NCI-H510A (cell line): Measurements from ENCODE around the gene TMEM201.

Source experiments
- DNase-seq: peaks from one replicate; lab custom pipeline; 2025; lab: John Stamatoyannopoulos, UW

TMEM201 gene

GRCh38 chr1:9577423-9577822 lies 11.3 kb upstream of the TMEM201 start:
- no peak for DNase-seq

DNA sequence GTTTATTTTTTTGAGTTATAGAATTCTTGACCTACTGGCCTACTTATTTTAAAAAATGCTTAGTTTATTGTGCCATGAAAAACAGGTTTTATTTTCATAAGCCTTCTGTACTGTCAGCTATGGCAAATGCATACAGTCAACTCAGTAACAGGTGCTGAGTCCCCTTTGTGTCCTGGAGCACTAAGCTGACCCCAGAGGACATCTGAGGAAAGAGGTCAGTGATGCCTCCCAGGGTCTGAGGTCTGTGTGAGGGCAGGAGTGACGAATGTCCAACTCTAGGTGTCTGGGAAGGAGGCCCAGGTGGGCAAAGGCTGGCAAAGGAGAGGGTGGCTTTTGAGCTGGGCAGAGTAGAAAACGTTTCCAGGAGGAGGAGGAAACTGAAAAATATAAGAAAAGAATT lies 7.8 kb upstream of the TMEM201 start:
- DNase-seq: no peak

GRCh38 chr1:9586147-9586766 lies 2.5 kb upstream of the TMEM201 start:
- no peak for DNase-seq

GRCh38 chr1:9589144-9589718 lies 520 bp downstream of the TMEM201 start:
- DNase-seq: no peak

DNA sequence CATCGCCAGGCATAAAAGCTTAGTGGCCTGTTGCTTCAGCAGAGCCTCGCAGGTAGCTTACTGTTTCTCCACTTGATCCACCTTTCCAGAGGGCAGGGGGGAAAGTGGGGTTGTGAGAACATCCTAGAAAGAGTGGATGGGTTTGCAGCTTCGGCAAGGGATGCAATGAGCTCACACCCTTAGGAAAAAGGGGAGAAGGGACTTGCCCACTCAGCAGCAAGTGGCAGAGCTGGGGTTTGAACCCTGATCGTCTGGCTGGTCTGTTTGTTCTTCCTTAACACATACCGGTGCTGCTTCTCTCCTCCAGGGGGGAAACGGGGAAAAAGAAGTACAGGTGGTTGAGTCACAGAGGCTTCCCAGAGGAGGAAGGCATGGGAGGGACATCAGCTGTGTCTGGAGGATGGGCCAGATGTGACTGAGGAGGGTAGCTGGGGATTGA lies 1.0 kb downstream of the TMEM201 start:
- no peak for DNase-seq

DNA sequence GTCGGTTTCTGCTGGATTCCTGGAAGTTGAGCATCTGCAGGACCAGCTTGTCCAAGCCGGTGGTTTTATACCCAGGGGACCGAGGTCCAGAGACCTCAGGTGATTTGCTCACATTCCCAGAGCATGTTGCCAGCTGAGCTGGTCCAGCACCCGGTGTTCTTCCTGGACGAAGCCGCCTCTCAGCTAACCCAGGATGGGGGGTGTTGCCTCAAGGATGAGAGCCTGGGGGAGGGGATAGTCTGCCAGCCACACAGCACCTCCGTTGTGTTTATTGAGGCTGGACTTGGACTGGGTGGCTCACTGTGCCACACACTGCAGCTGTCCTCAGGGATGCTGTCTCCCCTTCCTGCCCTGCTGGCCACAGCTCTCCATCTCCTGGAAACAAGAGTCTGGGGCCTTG lies 1.5 kb downstream of the TMEM201 start:
- no peak for DNase-seq

- no peak for DNase-seq
Observed at GRCh38 chr1:9590945-9591668, 2.4 kb downstream of the TMEM201 start.

DNA sequence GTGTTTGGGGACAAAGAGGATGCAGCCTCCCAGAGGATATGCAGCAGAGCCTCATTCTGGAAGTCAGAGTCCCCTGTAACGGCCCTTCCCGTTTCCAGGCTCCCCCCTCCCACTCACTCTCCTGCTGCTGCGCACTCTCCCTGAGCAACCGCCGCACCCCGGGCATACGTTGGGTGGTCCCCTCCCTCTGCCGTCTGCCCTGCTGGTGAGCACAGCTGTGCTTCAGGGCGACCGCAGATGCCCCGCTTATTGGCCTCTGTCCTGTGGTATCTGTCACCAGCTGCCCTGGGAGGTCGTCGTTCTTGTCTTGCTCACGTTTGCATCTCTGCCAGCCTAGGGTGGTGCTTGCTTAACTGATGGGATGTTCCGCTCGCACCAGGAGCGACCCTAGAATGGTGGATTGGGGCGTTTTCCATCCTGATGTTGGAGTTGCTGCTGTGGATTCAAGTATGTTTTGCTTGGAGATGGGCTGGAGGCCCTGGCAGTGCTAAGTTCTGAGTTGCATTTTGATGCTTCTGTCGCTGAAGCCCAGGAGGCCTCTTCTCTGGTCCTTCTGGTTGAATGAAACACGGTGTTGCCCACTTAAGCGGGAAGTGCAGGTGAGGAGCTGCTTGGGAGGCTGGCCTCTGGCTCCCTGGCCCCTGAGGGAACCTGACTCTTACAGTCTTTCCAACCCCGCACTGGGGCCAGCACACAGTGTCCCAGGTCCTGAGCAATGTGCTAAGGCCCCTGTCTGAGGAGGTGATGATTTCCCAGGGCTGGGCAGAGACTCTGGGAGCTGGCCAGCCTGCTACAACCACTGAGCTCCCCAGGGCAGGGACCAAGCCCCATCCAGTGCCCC lies 3.2 kb downstream of the TMEM201 start:
- DNase-seq: no peak

GRCh38 chr1:9592510-9593075 lies 3.9 kb downstream of the TMEM201 start:
- no peak for DNase-seq

DNA sequence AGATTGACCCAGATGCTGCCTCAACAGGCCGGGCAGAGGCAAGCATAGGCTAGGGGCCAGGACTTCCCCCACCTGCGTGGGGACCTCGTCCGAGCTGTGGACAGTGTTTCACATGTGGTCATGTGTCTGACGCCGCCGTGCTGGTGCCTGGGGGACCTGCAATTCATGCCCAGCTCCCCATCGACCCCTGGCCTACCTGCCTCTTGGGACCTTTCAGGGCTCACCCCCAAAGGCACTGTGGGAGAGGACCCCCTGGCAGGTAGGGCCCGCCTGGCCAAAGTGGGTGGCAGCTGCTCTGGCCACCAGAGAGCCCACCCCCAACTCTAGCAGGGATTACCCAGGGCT lies 4.4 kb downstream of the TMEM201 start:
- no peak for DNase-seq

GRCh38 chr1:9593492-9594465 lies 5.1 kb downstream of the TMEM201 start:
- DNase-seq: peak; percentile 97

DNA sequence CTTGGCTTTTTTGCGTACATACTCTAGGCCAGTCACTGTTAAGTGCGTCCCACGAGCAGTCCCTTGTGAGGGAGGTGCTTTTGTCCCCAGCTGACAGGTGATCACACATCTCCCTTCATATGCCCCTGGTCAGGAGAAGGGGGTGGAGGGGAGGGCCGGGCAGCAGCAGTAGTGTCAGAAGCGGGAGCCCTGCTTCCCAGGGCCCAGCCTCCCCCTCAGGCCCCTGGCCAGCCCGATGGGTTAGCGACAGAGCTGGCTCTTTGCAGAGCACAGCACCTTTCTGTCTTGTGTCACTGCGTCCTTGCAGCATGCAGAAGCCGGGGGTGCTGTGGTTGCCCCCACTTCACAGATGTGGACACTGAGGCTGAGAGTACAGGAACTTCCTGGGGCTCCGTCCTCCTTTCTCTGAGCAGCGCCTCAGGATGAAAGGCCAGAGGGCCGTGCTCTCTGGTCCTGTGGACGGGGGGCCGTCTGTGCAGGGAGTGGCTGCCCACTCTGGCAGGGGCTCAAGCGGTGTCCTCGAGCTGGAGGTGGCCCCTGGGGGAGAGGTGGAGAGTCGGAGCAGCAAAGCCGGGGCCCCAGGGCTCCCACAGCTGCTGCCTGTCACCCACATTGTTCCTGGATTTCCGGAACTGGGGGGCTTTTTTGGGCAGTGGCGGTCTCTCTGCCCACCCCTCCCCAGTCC lies 5.9 kb downstream of the TMEM201 start:
- DNase-seq: no peak

DNA sequence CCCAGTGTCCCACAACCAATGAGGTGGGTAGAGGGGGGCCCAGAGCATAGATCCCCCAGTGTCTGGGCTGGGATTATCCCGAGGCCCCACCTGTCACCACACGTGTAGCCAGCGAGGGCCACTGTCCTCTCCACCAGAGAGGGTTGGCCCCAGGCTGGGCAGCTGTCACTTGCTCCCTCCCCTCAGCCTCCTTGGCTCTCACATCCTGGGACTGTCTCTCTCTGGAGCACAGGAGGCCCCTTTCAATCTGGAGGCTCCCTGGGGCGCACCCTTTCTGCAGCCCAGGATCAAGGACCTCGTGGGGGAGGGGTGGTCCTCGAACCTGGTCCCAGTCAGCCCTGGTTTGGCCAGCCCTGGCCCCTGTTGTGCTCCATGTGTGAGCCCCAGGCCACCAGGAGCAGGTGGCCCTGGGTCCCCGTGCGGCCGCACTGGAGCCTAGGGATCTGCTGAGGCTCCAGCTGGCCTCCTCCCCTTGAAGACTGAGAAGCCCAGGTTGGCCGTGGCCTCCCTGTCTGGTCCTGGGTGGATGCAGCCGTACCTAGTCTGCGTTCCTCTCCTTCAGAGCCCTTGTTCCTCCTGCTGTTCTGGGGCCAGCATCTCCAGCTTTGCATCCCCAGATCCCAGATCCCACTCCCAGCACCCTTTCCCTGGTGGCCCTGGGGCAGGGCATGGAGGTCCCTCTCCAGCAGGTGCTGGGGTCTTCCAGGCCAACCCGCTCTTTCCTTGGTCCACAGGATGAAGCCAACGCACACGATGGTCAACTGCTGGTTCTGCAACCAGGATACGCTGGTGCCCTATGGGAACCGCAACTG lies 6.7 kb downstream of the TMEM201 start:
- DNase-seq: no peak

GRCh38 chr1:9595968-9596340 lies 7.2 kb downstream of the TMEM201 start:
- DNase-seq: no peak

GRCh38 chr1:9596415-9597123 lies 7.9 kb downstream of the TMEM201 start:
- DNase-seq: no peak

DNA sequence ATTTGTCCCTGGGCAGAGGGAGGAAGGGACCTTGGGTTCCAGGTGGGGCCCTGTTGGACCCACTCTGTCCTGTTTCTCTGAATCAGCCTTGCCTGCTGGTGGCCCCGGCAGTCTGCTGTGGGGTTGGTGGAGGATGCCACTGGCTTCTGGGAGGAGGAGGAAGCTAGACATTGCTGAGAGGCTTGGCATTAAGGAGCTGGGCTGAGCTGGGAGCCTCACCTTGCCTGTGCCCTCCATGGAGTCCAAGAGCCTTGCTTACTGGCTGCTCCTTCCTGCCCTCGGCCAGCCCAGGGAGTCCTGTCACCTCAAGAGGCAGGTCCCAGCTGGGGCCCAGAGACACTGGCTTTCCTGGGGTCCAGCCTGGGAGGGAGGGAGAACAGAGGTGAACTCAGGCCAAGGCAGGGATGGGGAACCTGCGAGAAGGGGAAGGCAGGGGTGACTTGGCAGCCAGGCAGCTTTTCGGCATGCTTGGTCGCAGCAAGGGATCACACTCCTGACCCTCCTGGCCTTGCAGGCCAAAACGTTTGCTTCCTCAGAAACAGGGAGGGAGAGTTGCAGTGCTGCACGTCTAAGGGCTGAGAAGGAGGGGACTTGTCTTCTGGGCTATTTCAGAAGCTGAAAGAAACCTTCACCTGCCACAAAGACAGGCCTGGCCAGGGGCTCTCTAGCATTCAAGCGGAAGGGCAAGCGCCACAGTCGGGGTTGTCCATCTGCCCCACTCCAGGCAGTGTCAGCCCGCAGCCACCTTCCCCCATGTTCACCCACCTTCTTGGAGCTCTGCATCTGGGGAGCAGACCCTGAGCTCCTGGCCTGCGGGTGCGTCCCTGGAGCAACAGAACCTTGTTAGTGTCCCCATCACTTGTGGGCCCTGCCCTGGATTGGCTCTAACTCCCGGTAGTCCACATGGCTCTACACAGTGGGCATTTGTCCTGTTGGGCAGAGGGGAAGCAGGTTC lies 8.9 kb downstream of the TMEM201 start:
- DNase-seq: no peak

DNA sequence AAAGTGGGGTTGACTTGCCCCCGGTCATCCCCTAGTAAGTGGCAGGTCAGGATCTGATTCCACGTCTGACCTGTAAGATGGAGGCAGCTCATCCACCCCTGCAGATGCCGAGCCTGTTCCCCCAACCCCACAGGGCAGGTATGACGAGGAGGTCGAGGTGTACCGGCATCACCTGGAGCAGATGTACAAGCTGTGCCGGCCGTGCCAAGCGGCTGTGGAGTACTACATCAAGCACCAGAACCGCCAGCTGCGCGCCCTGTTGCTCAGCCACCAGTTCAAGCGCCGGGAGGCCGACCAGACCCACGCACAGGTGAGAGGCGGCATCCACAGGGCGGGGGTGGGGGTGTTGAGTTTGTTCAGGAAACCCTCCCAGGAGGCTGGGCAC lies 9.6 kb downstream of the TMEM201 start:
- no peak for DNase-seq

DNA sequence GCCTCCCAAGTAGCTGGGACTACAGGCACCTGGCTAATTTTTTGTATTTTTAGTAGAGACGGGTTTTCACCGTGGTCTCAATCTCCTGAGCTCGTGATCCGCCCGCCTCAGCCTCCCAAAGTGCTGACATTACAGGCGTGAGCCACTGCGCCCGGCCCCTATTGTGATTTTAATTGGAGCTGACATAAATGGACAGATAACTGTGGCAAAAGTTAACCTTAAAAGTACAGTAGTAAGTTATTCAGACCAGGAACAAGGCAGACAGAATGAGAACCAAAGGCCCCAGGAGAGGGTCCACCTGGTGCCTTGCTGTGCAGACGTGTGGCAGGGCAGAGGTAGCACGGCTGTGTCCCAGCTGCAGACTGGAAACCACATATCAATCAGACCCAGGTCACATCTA lies 11.0 kb downstream of the TMEM201 start:
- DNase-seq: no peak
